Measurements from ENCODE around the gene SLCO4C1.

The SLCO4C1 gene

GRCh38 chr5:102289251-102289899 lies 6.7 kb downstream of the SLCO4C1 start:
- no peaks in the 10 kb centered on the region for H4K20me1 ChIP-seq (ENCODE audit: low read depth, low read length)
- H3K4me2 ChIP-seq (ENCODE audit: low read depth, low read length, poor library complexity, severe bottlenecking), result no peak overlapping the region
- H3K27ac ChIP-seq (ENCODE audit: low read depth, low read length), result no peak overlapping the region
- H3K9ac ChIP-seq (ENCODE audit: low read length), result no peak overlapping the region
- H3K79me2 ChIP-seq (ENCODE audit: insufficient read depth, low read length), result no peaks in the 10 kb centered on the region
- no peak overlapping the region for H2AFZ ChIP-seq (ENCODE audit: low read depth, low read length, severe bottlenecking)
- no peaks in the 10 kb centered on the region for H3F3A ChIP-seq (ENCODE audit: insufficient read depth)
- no peak overlapping the region for H3K4me3 ChIP-seq (ENCODE audit: insufficient read depth, low read length, poor library complexity, severe bottlenecking)
- H3K9me3 ChIP-seq (ENCODE audit: insufficient read depth, low read length), result no peaks in the 10 kb centered on the region
- no peaks in the 10 kb centered on the region for H3K36me3 ChIP-seq (ENCODE audit: low read length)
- H3K9me2 ChIP-seq (replicated peaks; ENCODE audit: insufficient read depth, low read length), result no peaks in the 10 kb centered on the region
- no peaks in the 10 kb centered on the region for H3K27me3 ChIP-seq (ENCODE audit: low read length)
- TF ChIP-seq CTCF (IDR thresholded peaks at IDR 0.05; ENCODE audit: insufficient read depth, low read length, poor library complexity, severe bottlenecking), result no peak
- TF ChIP-seq EZH2phosphoT487 (conservative IDR thresholded peaks at IDR 0.05; ENCODE audit: low read length), result no peak

- no peaks in the 10 kb centered on the region for H3K79me2 ChIP-seq (ENCODE audit: insufficient read depth, low read length)
- no peaks in the 10 kb centered on the region for H3K36me3 ChIP-seq (ENCODE audit: low read length)
- H3F3A ChIP-seq (ENCODE audit: insufficient read depth), result no peaks in the 10 kb centered on the region
- no peak overlapping the region for H3K27ac ChIP-seq (ENCODE audit: low read depth, low read length)
- H2AFZ ChIP-seq (ENCODE audit: low read depth, low read length, severe bottlenecking), result no peak overlapping the region
- no peak overlapping the region for H3K4me3 ChIP-seq (ENCODE audit: insufficient read depth, low read length, poor library complexity, severe bottlenecking)
- H3K9me2 ChIP-seq (replicated peaks; ENCODE audit: insufficient read depth, low read length), result no peaks in the 10 kb centered on the region
- no peaks in the 10 kb centered on the region for H3K9me3 ChIP-seq (ENCODE audit: insufficient read depth, low read length)
- TF ChIP-seq EZH2phosphoT487 (conservative IDR thresholded peaks at IDR 0.05; ENCODE audit: low read length) (no peak), CTCF (IDR thresholded peaks at IDR 0.05; ENCODE audit: insufficient read depth, low read length, poor library complexity, severe bottlenecking) (no peak)
- no peaks in the 10 kb centered on the region for H4K20me1 ChIP-seq (ENCODE audit: low read depth, low read length)
- no peak overlapping the region for H3K9ac ChIP-seq (ENCODE audit: low read length)
- no peak overlapping the region for H3K4me2 ChIP-seq (ENCODE audit: low read depth, low read length, poor library complexity, severe bottlenecking)
- no peaks in the 10 kb centered on the region for H3K27me3 ChIP-seq (ENCODE audit: low read length)
Measured at GRCh38 chr5:102288630-102289029, 7.5 kb downstream of the SLCO4C1 start.

- Histone ChIP-seq H3K36me3 (ENCODE audit: low read length) (no peaks in the 10 kb centered on the region), H3K4me3 (ENCODE audit: insufficient read depth, low read length, poor library complexity, severe bottlenecking) (no peak overlapping the region), H3K79me2 (ENCODE audit: insufficient read depth, low read length) (no peaks in the 10 kb centered on the region), H3K4me2 (ENCODE audit: low read depth, low read length, poor library complexity, severe bottlenecking) (no peak overlapping the region), H4K20me1 (ENCODE audit: low read depth, low read length) (no peaks in the 10 kb centered on the region), H2AFZ (ENCODE audit: low read depth, low read length, severe bottlenecking) (no peak overlapping the region), H3K27ac (ENCODE audit: low read depth, low read length) (no peak overlapping the region), H3K9me2 (replicated peaks; ENCODE audit: insufficient read depth, low read length) (no peaks in the 10 kb centered on the region), H3K9me3 (ENCODE audit: insufficient read depth, low read length) (no peaks in the 10 kb centered on the region), H3K27me3 (ENCODE audit: low read length) (no peaks in the 10 kb centered on the region), H3F3A (ENCODE audit: insufficient read depth) (no peaks in the 10 kb centered on the region), H3K9ac (ENCODE audit: low read length) (no peak overlapping the region)
- no peak for TF ChIP-seq CTCF (IDR thresholded peaks at IDR 0.05; ENCODE audit: insufficient read depth, low read length, poor library complexity, severe bottlenecking)
- TF ChIP-seq EZH2phosphoT487 (conservative IDR thresholded peaks at IDR 0.05; ENCODE audit: low read length), result no peak
Measured at GRCh38 chr5:102286476-102286875, 9.6 kb downstream of the SLCO4C1 start.

Measured in SU-DHL-6 (cell line).